ENCODE data around the gene ZNFX1. TPM values are rescaled to one million over a fixed set of nuclear protein-coding genes. Genes with fewer than 3 reads are reported as not detected.
"Not testable (repeated sequence)": the region's sequence is repeated elsewhere in the genome, so short reads cannot be mapped to it uniquely, and the experiment has no call there.

ZNFX1 gene
- total and polyA plus RNA-seq, 8 donors = 4.3 to 15.7 (median 6.5) TPM

- ATAC-seq (no peak), DNase-seq (no peak), FAIRE-seq (no peak)
- no peaks in the 10 kb centered on the region for H3K9me3 ChIP-seq
- TF ChIP-seq CTCF (IDR thresholded peaks at IDR 0.05) = no peak
- H3K4me3 ChIP-seq = no peak overlapping the region
- H3K36me3 ChIP-seq = no peaks in the 10 kb centered on the region
- peaks cover 0 to 9% (median 7%) of the 10 kb centered on the region in 3 donors for H3K4me1 ChIP-seq
- no peak overlapping the region for H3K27ac ChIP-seq
- no peaks in the 10 kb centered on the region for H3K27me3 ChIP-seq
- 84 to 86% methylated on average over 3 of the region's 3 CpGs for WGBS, 2 donors
- intact Hi-C loops (cut with DNase I) = no loop called here
Measured at GRCh38 chr20:49308875-49309274, 31.0 kb upstream of the ZNFX1 start.

GRCh38 chr20:49306903-49307620 lies 29.2 kb upstream of the ZNFX1 start:
- Histone ChIP-seq H3K9me3 (no peaks in the 10 kb centered on the region), H3K4me1 (peaks cover 0 to 9% (median 7%) of the 10 kb centered on the region in 3 donors), H3K27ac (no peak overlapping the region), H3K36me3 (no peaks in the 10 kb centered on the region), H3K4me3 (no peak overlapping the region), H3K27me3 (no peaks in the 10 kb centered on the region)
- ATAC-seq (peak; percentile 61 to 85 (median 69)), FAIRE-seq (no peak), DNase-seq (peak in 2 of 6 donors; percentile 23 to 37)
- 17 to 19% methylated on average over 10 of the region's 10 CpGs for WGBS, 2 donors
- no peak for TF ChIP-seq CTCF (IDR thresholded peaks at IDR 0.05)
- intact Hi-C loops (cut with DNase I) = no loop called here

- ATAC-seq (no peak), DNase-seq (no peak), FAIRE-seq (no peak)
- Histone ChIP-seq H3K27me3 (no peaks in the 10 kb centered on the region), H3K4me3 (no peak overlapping the region), H3K4me1 (peaks cover 0 to 9% (median 7%) of the 10 kb centered on the region in 3 donors), H3K27ac (no peak overlapping the region), H3K36me3 (no peaks in the 10 kb centered on the region), H3K9me3 (no peaks in the 10 kb centered on the region)
- intact Hi-C loops (cut with DNase I) = no loop called here
- TF ChIP-seq CTCF (IDR thresholded peaks at IDR 0.05) = no peak
- WGBS, 2 donors = 29 to 38% methylated on average over 3 of the region's 3 CpGs
Measured at GRCh38 chr20:49303065-49303552, 25.3 kb upstream of the ZNFX1 start.

GRCh38 chr20:49297605-49298530 lies 20.0 kb upstream of the ZNFX1 start:
- no peak overlapping the region for H3K27ac ChIP-seq
- DNase-seq = no peak

GRCh38 chr20:49294002-49294654 lies 16.3 kb upstream of the ZNFX1 start:
- H3K4me1 ChIP-seq; intact Hi-C loops (cut with DNase I); H3K27me3 ChIP-seq; DNase-seq; FAIRE-seq; H3K4me3 ChIP-seq; H3K9me3 ChIP-seq; H3K27ac ChIP-seq; ATAC-seq: not testable (repeated sequence)
- H3K36me3 ChIP-seq = peaks cover 0 to 22% (median 9%) of the 10 kb centered on the region in 3 donors
- WGBS, 2 donors = 83% methylated on average over 13 to 15 of the region's 16 CpGs

More at GRCh38 chr20:49297605-49298530, 20.0 kb upstream of the ZNFX1 start:
- Histone ChIP-seq H3K4me3 (no peak overlapping the region), H3K4me1 (no peaks in the 10 kb centered on the region), H3K9me3 (no peaks in the 10 kb centered on the region), H3K36me3 (no peaks in the 10 kb centered on the region), H3K27me3 (no peaks in the 10 kb centered on the region)
- TF ChIP-seq CTCF (IDR thresholded peaks at IDR 0.05) = no peak
- intact Hi-C loops (cut with DNase I) = no loop called here
- FAIRE-seq (no peak), ATAC-seq (peak in 2 of 4 donors; percentile 20 to 44)
- 84 to 88% methylated on average over 6 of the region's 6 CpGs for WGBS, 2 donors
